ENCODE measurements around the gene RTL10. TPM values are rescaled to one million over a fixed set of nuclear protein-coding genes. Genes with fewer than 3 reads are reported as not detected.

The RTL10 gene
- total RNA-seq, 5 donors from 2014 or later (not counting 1 experiment from before 2014, with no cell fraction given) = 21.1 to 35.1 (median 28.5) TPM

GRCh38 chr22:19845054-19845722 is 9.5 kb downstream of the RTL10 start:
- peaks cover 6% of the 10 kb centered on the region for H3K36me3 Mint-ChIP-seq
- Histone ChIP-seq H3K9me3 (no peaks in the 10 kb centered on the region), H3K27me3 (replicated peaks in 1 of 2; ENCODE audit: control insufficient read depth in 2 of 2, extremely low read depth in 1 of 2, insufficient read depth in 2 of 2, low read length in 1 of 2) (no peaks in the 10 kb centered on the region), H3K4me3 (ENCODE audit: control insufficient read depth in 1 of 2, extremely low read depth in 1 of 2, low read length in 1 of 2) (no peak overlapping the region), H3K27ac (ENCODE audit: low read length) (peak overlapping the region; percentile 25), H3K4me1 (ENCODE audit: control insufficient read depth in 1 of 2, extremely low read depth in 1 of 2, insufficient read depth in 2 of 2, low read length in 2 of 2) (peaks cover 7 to 36% of the 10 kb centered on the region in 2 experiments), H3K36me3 (ENCODE audit: control insufficient read depth in 2 of 2, extremely low read depth in 1 of 2, insufficient read depth in 1 of 2, low read length in 1 of 2) (peaks cover 5 to 15% of the 10 kb centered on the region in 2 donors)
- H3K27me3 Mint-ChIP-seq = no peaks in the 10 kb centered on the region
- ChIA-PET CTCF (no interaction called here), POLR2A (no interaction called here)
- peak in 1 of 35 experiments; percentile 24 for DNase-seq
- ATAC-seq (replicated peaks in 1 of 4) = peak; percentile 22 to 58 (median 32)
- H3K9me3 Mint-ChIP-seq = no peaks in the 10 kb centered on the region
- peak overlapping the region in 1 of 2 donors; percentile 61 for H3K27ac Mint-ChIP-seq
- H3K4me1 Mint-ChIP-seq = peaks cover 34 to 49% (median 45%) of the 10 kb centered on the region in 3 donors
- H3K4me3 Mint-ChIP-seq = peak overlapping the region in 1 of 3 donors; percentile 67
- WGBS (ENCODE audit: insufficient coverage) = 83% methylated on average over 5 of the region's 8 CpGs

GRCh38 chr22:19844377-19845053 is 10.2 kb downstream of the RTL10 start:
- WGBS (ENCODE audit: insufficient coverage) = 27% methylated on average over 18 of the region's 18 CpGs
- H3K27ac Mint-ChIP-seq = peak overlapping the region in 1 of 2 donors; percentile 66
- Histone ChIP-seq H3K4me3 (ENCODE audit: control insufficient read depth in 1 of 2, extremely low read depth in 1 of 2, low read length in 1 of 2) (peak overlapping the region in 1 of 2 donors; percentile 30), H3K27ac (ENCODE audit: low read length) (peak overlapping the region; percentile 25), H3K27me3 (replicated peaks in 1 of 2; ENCODE audit: control insufficient read depth in 2 of 2, extremely low read depth in 1 of 2, insufficient read depth in 2 of 2, low read length in 1 of 2) (no peaks in the 10 kb centered on the region), H3K4me1 (ENCODE audit: control insufficient read depth in 1 of 2, extremely low read depth in 1 of 2, insufficient read depth in 2 of 2, low read length in 2 of 2) (peaks cover 7 to 31% of the 10 kb centered on the region in 2 experiments), H3K36me3 (ENCODE audit: control insufficient read depth in 2 of 2, extremely low read depth in 1 of 2, insufficient read depth in 1 of 2, low read length in 1 of 2) (peaks cover 4 to 8% of the 10 kb centered on the region in 2 donors), H3K9me3 (no peaks in the 10 kb centered on the region)
- POLR2A ChIA-PET = no interaction called here
- DNase-seq (peak in 9 of 35 experiments; percentile 8 to 45 (median 18)), ATAC-seq (replicated peaks in 1 of 4) (peak; percentile 53 to 82 (median 66))
- H3K9me3 Mint-ChIP-seq = no peaks in the 10 kb centered on the region
- peaks cover 3% of the 10 kb centered on the region for H3K36me3 Mint-ChIP-seq
- H3K4me1 Mint-ChIP-seq = peaks cover 28 to 43% (median 38%) of the 10 kb centered on the region in 3 donors
- CTCF ChIA-PET = no interaction called here
- no peaks in the 10 kb centered on the region for H3K27me3 Mint-ChIP-seq
- peak overlapping the region in 2 of 3 donors; percentile 17 to 67 for H3K4me3 Mint-ChIP-seq

- H3K4me3 Mint-ChIP-seq = peak overlapping the region in 1 of 3 donors; percentile 67
- CTCF ChIA-PET = no interaction called here
- ATAC-seq (replicated peaks in 1 of 4) (peak in 2 of 4 experiments; percentile 6 to 7), DNase-seq (no peak)
- Histone ChIP-seq H3K27ac (ENCODE audit: low read length) (no peak overlapping the region), H3K4me1 (ENCODE audit: control insufficient read depth in 1 of 2, extremely low read depth in 1 of 2, insufficient read depth in 2 of 2, low read length in 2 of 2) (peaks cover 7 to 31% of the 10 kb centered on the region in 2 experiments), H3K9me3 (no peaks in the 10 kb centered on the region), H3K27me3 (replicated peaks in 1 of 2; ENCODE audit: control insufficient read depth in 2 of 2, extremely low read depth in 1 of 2, insufficient read depth in 2 of 2, low read length in 1 of 2) (no peaks in the 10 kb centered on the region), H3K4me3 (ENCODE audit: control insufficient read depth in 1 of 2, extremely low read depth in 1 of 2, low read length in 1 of 2) (no peak overlapping the region), H3K36me3 (ENCODE audit: control insufficient read depth in 2 of 2, extremely low read depth in 1 of 2, insufficient read depth in 1 of 2, low read length in 1 of 2) (peaks cover 4 to 6% of the 10 kb centered on the region in 2 donors)
- peak overlapping the region in 1 of 2 donors; percentile 66 for H3K27ac Mint-ChIP-seq
- H3K27me3 Mint-ChIP-seq = no peaks in the 10 kb centered on the region
- 97% methylated on average over 7 of the region's 11 CpGs for WGBS (ENCODE audit: insufficient coverage)
- no peaks in the 10 kb centered on the region for H3K9me3 Mint-ChIP-seq
- H3K4me1 Mint-ChIP-seq = peaks cover 26 to 45% (median 36%) of the 10 kb centered on the region in 3 donors
- POLR2A ChIA-PET = no interaction called here
- H3K36me3 Mint-ChIP-seq = peaks cover 3% of the 10 kb centered on the region
These were observed 10.8 kb downstream of the RTL10 start for GRCh38 chr22:19843857-19844376.

- H3K27ac ChIP-seq (ENCODE audit: low read length) = no peak overlapping the region
- H3K4me3 ChIP-seq (ENCODE audit: control insufficient read depth in 1 of 2, extremely low read depth in 1 of 2, low read length in 1 of 2) = no peak overlapping the region
- H3K36me3 Mint-ChIP-seq = peaks cover 3% of the 10 kb centered on the region
- 97% methylated on average over 19 of the region's 27 CpGs for WGBS (ENCODE audit: insufficient coverage)
- H3K27me3 ChIP-seq (replicated peaks in 1 of 2; ENCODE audit: control insufficient read depth in 2 of 2, extremely low read depth in 1 of 2, insufficient read depth in 2 of 2, low read length in 1 of 2) = no peaks in the 10 kb centered on the region
- H3K27ac Mint-ChIP-seq = no peak overlapping the region
- ChIA-PET CTCF (no interaction called here), POLR2A (no interaction called here)
- DNase-seq = no peak
- peaks cover 7 to 26% of the 10 kb centered on the region in 2 experiments for H3K4me1 ChIP-seq (ENCODE audit: control insufficient read depth in 1 of 2, extremely low read depth in 1 of 2, insufficient read depth in 2 of 2, low read length in 2 of 2)
- H3K27me3 Mint-ChIP-seq = no peaks in the 10 kb centered on the region
- no peaks in the 10 kb centered on the region for H3K9me3 Mint-ChIP-seq
- peaks cover 4% of the 10 kb centered on the region in 2 donors for H3K36me3 ChIP-seq (ENCODE audit: control insufficient read depth in 2 of 2, extremely low read depth in 1 of 2, insufficient read depth in 1 of 2, low read length in 1 of 2)
- H3K4me3 Mint-ChIP-seq = no peak overlapping the region
- no peak for ATAC-seq (replicated peaks in 1 of 4)
- H3K9me3 ChIP-seq = no peaks in the 10 kb centered on the region
- peaks cover 26 to 43% (median 33%) of the 10 kb centered on the region in 3 donors for H3K4me1 Mint-ChIP-seq
These were observed 11.4 kb downstream of the RTL10 start for GRCh38 chr22:19843107-19843856.

- DNase-seq (no peak), ATAC-seq (replicated peaks in 1 of 4) (no peak)
- WGBS (ENCODE audit: insufficient coverage) = 93% methylated on average over 10 of the region's 12 CpGs
- no peaks in the 10 kb centered on the region for H3K27me3 Mint-ChIP-seq
- ChIA-PET POLR2A (no interaction called here), CTCF (no interaction called here)
- Histone ChIP-seq H3K9me3 (no peaks in the 10 kb centered on the region), H3K27me3 (replicated peaks in 1 of 2; ENCODE audit: control insufficient read depth in 2 of 2, extremely low read depth in 1 of 2, insufficient read depth in 2 of 2, low read length in 1 of 2) (no peaks in the 10 kb centered on the region), H3K4me1 (ENCODE audit: control insufficient read depth in 1 of 2, extremely low read depth in 1 of 2, insufficient read depth in 2 of 2, low read length in 2 of 2) (peaks cover 7 to 26% of the 10 kb centered on the region in 2 experiments), H3K4me3 (ENCODE audit: control insufficient read depth in 1 of 2, extremely low read depth in 1 of 2, low read length in 1 of 2) (no peak overlapping the region), H3K27ac (ENCODE audit: low read length) (no peak overlapping the region), H3K36me3 (ENCODE audit: control insufficient read depth in 2 of 2, extremely low read depth in 1 of 2, insufficient read depth in 1 of 2, low read length in 1 of 2) (peaks cover 4% of the 10 kb centered on the region in 2 donors)
- no peak overlapping the region for H3K4me3 Mint-ChIP-seq
- H3K9me3 Mint-ChIP-seq = no peaks in the 10 kb centered on the region
- peaks cover 22 to 40% (median 34%) of the 10 kb centered on the region in 3 donors for H3K4me1 Mint-ChIP-seq
- H3K27ac Mint-ChIP-seq = no peak overlapping the region
- H3K36me3 Mint-ChIP-seq = peaks cover 6% of the 10 kb centered on the region
These were observed 12.1 kb downstream of the RTL10 start for GRCh38 chr22:19842393-19843106.

Data from T-cell (primary cell).